ELF-1 (cell line): ENCODE measurements around the gene TRPM4.

Source experiments
- DNase-seq: peaks from one replicate; pipeline ENCODE4 v3.0.0-alpha.2; 2016; ENCODE audit warnings: low read depth, low spot score

The TRPM4 gene

GRCh38 chr19:49231804-49232203, 74.2 kb downstream of the TRPM4 start:
- no peak for DNase-seq

GRCh38 chr19:49233163-49233562, 75.6 kb downstream of the TRPM4 start:
- DNase-seq = no peak

- no peak for DNase-seq
Measured at GRCh38 chr19:49241769-49242168, 84.2 kb downstream of the TRPM4 start.

- no peak for DNase-seq
Measured at GRCh38 chr19:49243129-49243528, 85.5 kb downstream of the TRPM4 start.

- DNase-seq = no peak
Measured at GRCh38 chr19:49243726-49244125, 86.1 kb downstream of the TRPM4 start.

GRCh38 chr19:49244256-49244655, 86.7 kb downstream of the TRPM4 start:
- DNase-seq = no peak

GRCh38 chr19:49247676-49248075, 90.1 kb downstream of the TRPM4 start:
- no peak for DNase-seq

- no peak for DNase-seq
Measured at GRCh38 chr19:49249933-49250332, 92.3 kb downstream of the TRPM4 start.

- DNase-seq = no peak
Measured at GRCh38 chr19:49255674-49256073, 98.1 kb downstream of the TRPM4 start.

GRCh38 chr19:49256691-49257090, 99.1 kb downstream of the TRPM4 start:
- DNase-seq = no peak
